ENCODE data around the gene OTOA. TPM values are rescaled to one million over a fixed set of nuclear protein-coding genes. Genes with fewer than 3 reads are reported as not detected.

OTOA gene
- total RNA-seq, 1 donor from 2014 or later: 0.08 TPM

DNA sequence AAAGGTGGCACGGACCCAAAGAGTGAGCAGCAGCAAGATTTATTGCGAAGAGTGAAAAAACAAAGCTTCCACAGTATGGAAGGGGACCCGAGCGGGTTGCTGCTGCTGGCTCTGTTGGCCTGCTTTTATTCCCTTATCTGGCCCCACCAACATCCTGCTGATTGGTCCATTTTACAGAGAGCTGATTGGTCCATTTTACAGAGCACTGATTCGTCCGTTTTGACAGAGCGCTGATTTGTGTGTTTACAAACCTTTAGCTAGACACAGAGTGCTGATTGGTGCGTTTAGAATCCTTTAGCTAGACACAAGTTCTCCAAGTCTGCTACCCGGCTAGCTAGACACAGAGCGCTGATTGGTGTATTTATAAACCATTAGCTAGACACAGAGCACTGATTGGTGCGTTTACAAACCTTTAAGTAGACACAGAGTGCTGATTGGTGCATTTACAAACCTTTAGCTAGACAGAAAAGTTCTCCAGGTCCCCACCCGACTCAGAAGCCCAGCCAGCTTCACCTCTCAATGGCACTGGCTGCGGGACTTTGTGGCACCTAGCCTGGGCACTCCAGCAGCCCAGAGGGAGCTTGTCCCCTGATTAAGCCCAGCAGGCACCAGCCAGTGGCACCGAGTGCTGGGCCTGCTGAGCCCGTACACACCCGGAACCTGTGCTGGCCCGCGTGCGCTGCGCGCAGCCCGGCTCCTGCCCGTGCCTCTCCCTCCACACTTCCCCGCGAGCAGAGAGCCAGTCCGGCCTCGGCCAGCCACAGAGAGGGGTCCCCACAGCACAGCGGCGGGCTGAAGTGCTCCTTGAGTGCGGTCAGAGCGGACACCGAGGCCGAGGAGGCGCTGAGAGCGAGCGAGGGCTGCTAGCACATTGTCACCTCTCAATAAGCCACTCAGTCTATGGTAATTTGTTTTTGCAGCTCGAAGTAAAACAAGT lies 26.5 kb upstream of the OTOA start:
- Mint-ChIP-seq H3K27me3 (ENCODE audit: unreplicated experiment) (no peaks in the 10 kb centered on the region), H3K9me3 (ENCODE audit: unreplicated experiment) (no peaks in the 10 kb centered on the region), H3K36me3 (ENCODE audit: unreplicated experiment) (peaks cover 6% of the 10 kb centered on the region), H3K4me3 (ENCODE audit: unreplicated experiment) (no peak overlapping the region), H3K4me1 (ENCODE audit: unreplicated experiment) (peaks cover 11% of the 10 kb centered on the region), H3K27ac (ENCODE audit: unreplicated experiment) (no peak overlapping the region)
- TF ChIP-seq, protein P1, sequence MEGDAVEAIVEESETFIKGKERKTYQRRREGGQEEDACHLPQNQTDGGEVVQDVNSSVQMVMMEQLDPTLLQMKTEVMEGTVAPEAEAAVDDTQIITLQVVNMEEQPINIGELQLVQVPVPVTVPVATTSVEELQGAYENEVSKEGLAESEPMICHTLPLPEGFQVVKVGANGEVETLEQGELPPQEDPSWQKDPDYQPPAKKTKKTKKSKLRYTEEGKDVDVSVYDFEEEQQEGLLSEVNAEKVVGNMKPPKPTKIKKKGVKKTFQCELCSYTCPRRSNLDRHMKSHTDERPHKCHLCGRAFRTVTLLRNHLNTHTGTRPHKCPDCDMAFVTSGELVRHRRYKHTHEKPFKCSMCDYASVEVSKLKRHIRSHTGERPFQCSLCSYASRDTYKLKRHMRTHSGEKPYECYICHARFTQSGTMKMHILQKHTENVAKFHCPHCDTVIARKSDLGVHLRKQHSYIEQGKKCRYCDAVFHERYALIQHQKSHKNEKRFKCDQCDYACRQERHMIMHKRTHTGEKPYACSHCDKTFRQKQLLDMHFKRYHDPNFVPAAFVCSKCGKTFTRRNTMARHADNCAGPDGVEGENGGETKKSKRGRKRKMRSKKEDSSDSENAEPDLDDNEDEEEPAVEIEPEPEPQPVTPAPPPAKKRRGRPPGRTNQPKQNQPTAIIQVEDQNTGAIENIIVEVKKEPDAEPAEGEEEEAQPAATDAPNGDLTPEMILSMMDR (IDR thresholded peaks at IDR 0.05): no peak
- DNase-seq (ENCODE audit: extremely low spot score, unreplicated experiment): no peak

GRCh38 chr16:21638573-21638975 lies 25.2 kb upstream of the OTOA start:
- Mint-ChIP-seq H3K27me3 (ENCODE audit: unreplicated experiment) (no peaks in the 10 kb centered on the region), H3K36me3 (ENCODE audit: unreplicated experiment) (peaks cover 6% of the 10 kb centered on the region), H3K4me3 (ENCODE audit: unreplicated experiment) (no peak overlapping the region), H3K4me1 (ENCODE audit: unreplicated experiment) (peaks cover 18% of the 10 kb centered on the region), H3K27ac (ENCODE audit: unreplicated experiment) (no peak overlapping the region), H3K9me3 (ENCODE audit: unreplicated experiment) (no peaks in the 10 kb centered on the region)
- DNase-seq (ENCODE audit: extremely low spot score, unreplicated experiment): no peak
- TF ChIP-seq, protein P1 (IDR thresholded peaks at IDR 0.05): no peak

- no peak for DNase-seq (ENCODE audit: extremely low spot score, unreplicated experiment)
- H3K4me1 Mint-ChIP-seq (ENCODE audit: unreplicated experiment): peaks cover 20% of the 10 kb centered on the region
These were observed 24.3 kb upstream of the OTOA start for GRCh38 chr16:21639493-21639892.

DNA sequence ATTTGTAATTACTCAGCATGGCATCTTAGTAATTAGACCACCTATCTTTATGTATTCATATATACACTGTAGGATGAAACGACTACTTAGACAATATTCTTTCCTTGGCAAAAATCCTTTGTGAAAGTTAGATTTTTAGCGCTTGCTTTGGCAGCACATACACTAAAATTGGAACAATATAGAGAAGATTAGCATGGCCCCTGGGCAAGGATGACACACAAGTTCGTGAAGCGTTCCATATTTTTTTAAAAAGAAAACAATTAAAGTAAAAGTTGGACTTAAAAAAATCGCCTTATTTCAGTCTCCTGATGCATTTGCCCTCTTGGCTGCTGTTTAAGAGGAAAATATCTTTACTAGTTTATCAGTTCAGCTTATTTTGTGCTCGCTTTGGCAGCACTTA lies 21.9 kb upstream of the OTOA start:
- H3K36me3 Mint-ChIP-seq (ENCODE audit: unreplicated experiment): peaks cover 3% of the 10 kb centered on the region
- no peak overlapping the region for H3K27ac Mint-ChIP-seq (ENCODE audit: unreplicated experiment)
- TF ChIP-seq, protein P1 (IDR thresholded peaks at IDR 0.05): no peak
- no peak for DNase-seq (ENCODE audit: extremely low spot score, unreplicated experiment)
- no peak overlapping the region for H3K4me3 Mint-ChIP-seq (ENCODE audit: unreplicated experiment)
- H3K9me3 Mint-ChIP-seq (ENCODE audit: unreplicated experiment): no peaks in the 10 kb centered on the region
- no peaks in the 10 kb centered on the region for H3K27me3 Mint-ChIP-seq (ENCODE audit: unreplicated experiment)
- H3K4me1 Mint-ChIP-seq (ENCODE audit: unreplicated experiment): peaks cover 39% of the 10 kb centered on the region

More at GRCh38 chr16:21639493-21639892, 24.3 kb upstream of the OTOA start:
- TF ChIP-seq, protein P1 (IDR thresholded peaks at IDR 0.05): no peak
- Mint-ChIP-seq H3K27ac (ENCODE audit: unreplicated experiment) (no peak overlapping the region), H3K27me3 (ENCODE audit: unreplicated experiment) (no peaks in the 10 kb centered on the region), H3K36me3 (ENCODE audit: unreplicated experiment) (peaks cover 6% of the 10 kb centered on the region), H3K4me3 (ENCODE audit: unreplicated experiment) (no peak overlapping the region), H3K9me3 (ENCODE audit: unreplicated experiment) (no peaks in the 10 kb centered on the region)

DNA sequence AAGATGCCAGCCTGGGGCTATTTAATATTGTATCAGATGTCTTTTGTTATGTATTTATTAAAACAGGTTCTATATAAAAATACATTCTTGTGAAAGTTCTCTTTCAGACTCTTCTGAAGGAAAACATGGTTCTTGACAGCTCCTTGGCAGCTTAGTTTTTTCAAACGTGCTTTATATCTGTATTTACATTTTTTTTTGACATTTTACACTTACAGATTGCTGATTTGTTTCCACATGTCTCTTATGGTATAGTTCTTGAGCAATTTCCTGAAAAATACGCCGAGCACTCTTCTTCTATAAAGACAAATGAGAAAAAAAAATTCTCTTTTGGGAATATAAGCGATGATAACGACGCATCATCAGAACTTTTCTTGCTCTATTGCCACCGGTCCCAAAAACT lies 20.9 kb upstream of the OTOA start:
- no peaks in the 10 kb centered on the region for H3K27me3 Mint-ChIP-seq (ENCODE audit: unreplicated experiment)
- H3K4me1 Mint-ChIP-seq (ENCODE audit: unreplicated experiment): peaks cover 41% of the 10 kb centered on the region
- H3K36me3 Mint-ChIP-seq (ENCODE audit: unreplicated experiment): peaks cover 2% of the 10 kb centered on the region
- TF ChIP-seq, protein P1 (IDR thresholded peaks at IDR 0.05): no peak
- no peak overlapping the region for H3K4me3 Mint-ChIP-seq (ENCODE audit: unreplicated experiment)
- peak overlapping the region; percentile 34 for H3K27ac Mint-ChIP-seq (ENCODE audit: unreplicated experiment)
- H3K9me3 Mint-ChIP-seq (ENCODE audit: unreplicated experiment): no peaks in the 10 kb centered on the region
- no peak for DNase-seq (ENCODE audit: extremely low spot score, unreplicated experiment)
